H7 (cell line): ENCODE measurements around the gene LAMA2. TPM values are rescaled to one million over a fixed set of nuclear protein-coding genes. Genes with fewer than 3 reads are reported as not detected.

ENCODE experiments used
- DNase-seq: peaks from one replicate; pipeline ENCODE4 v3.0.0; 2012
- H3K27me3 ChIP-seq: 2 replicates; pipeline ENCODE4 v1.6.0; 2011; ENCODE audit warnings: mild to moderate bottlenecking, low read length; ENCODE audit not compliant: control insufficient read depth, insufficient read depth
- H3K36me3 ChIP-seq: replicated peaks from 2 replicates; pipeline ENCODE4 v1.5.1; 2011; ENCODE audit warnings: low read length; ENCODE audit not compliant: control insufficient read depth, insufficient read depth
- H3K4me3 ChIP-seq: 2 replicates; pipeline ENCODE4 v1.5.1; 2011; ENCODE audit warnings: low read depth, mild to moderate bottlenecking, control low read depth, low read length, moderate library complexity; ENCODE audit not compliant: insufficient read depth
- total RNA-seq: library from RNA; depleted of rRNA; stranded (reverse); fragments of >200 nt; shearing (Covaris generic); gene quantifications from 2 replicates; pipeline ENCODE4 v1.2.3, GENCODE V29; 2014

LAMA2 gene
- total RNA-seq, 1 experiment from 2014 or later, result 2.2 TPM

GRCh38 chr6:129448965-129449364 is 566.0 kb downstream of the LAMA2 start:
- no peak for DNase-seq
- Histone ChIP-seq H3K27me3 (no peaks in the 10 kb centered on the region), H3K36me3 (no peaks in the 10 kb centered on the region), H3K4me3 (no peak overlapping the region)

GRCh38 chr6:129451187-129451586 is 568.2 kb downstream of the LAMA2 start:
- Histone ChIP-seq H3K36me3 (no peaks in the 10 kb centered on the region), H3K4me3 (no peak overlapping the region), H3K27me3 (no peaks in the 10 kb centered on the region)
- DNase-seq, result no peak

- H3K4me3 ChIP-seq, result no peak overlapping the region
- no peaks in the 10 kb centered on the region for H3K27me3 ChIP-seq
- no peaks in the 10 kb centered on the region for H3K36me3 ChIP-seq
- DNase-seq, result no peak
These were observed 570.1 kb downstream of the LAMA2 start for GRCh38 chr6:129453073-129453472.

GRCh38 chr6:129454488-129454887 is 571.5 kb downstream of the LAMA2 start:
- Histone ChIP-seq H3K27me3 (no peaks in the 10 kb centered on the region), H3K4me3 (no peak overlapping the region), H3K36me3 (no peaks in the 10 kb centered on the region)
- DNase-seq, result no peak

- no peaks in the 10 kb centered on the region for H3K27me3 ChIP-seq
- H3K36me3 ChIP-seq, result no peaks in the 10 kb centered on the region
- no peak overlapping the region for H3K4me3 ChIP-seq
- DNase-seq, result no peak
These were observed 572.3 kb downstream of the LAMA2 start for GRCh38 chr6:129455126-129455769.

GRCh38 chr6:129460221-129460620 is 577.3 kb downstream of the LAMA2 start:
- no peak overlapping the region for H3K4me3 ChIP-seq
- H3K27me3 ChIP-seq, result no peaks in the 10 kb centered on the region
- no peaks in the 10 kb centered on the region for H3K36me3 ChIP-seq
- DNase-seq, result no peak

- DNase-seq, result no peak
- Histone ChIP-seq H3K27me3 (no peaks in the 10 kb centered on the region), H3K36me3 (no peaks in the 10 kb centered on the region), H3K4me3 (no peak overlapping the region)
These were observed 586.2 kb downstream of the LAMA2 start for GRCh38 chr6:129469070-129469662.

- no peak for DNase-seq
These were observed 589.3 kb downstream of the LAMA2 start for GRCh38 chr6:129472239-129472638.

GRCh38 chr6:129473546-129473945 is 590.6 kb downstream of the LAMA2 start:
- H3K27me3 ChIP-seq, result no peaks in the 10 kb centered on the region
- no peak for DNase-seq
- H3K36me3 ChIP-seq, result no peaks in the 10 kb centered on the region
- H3K4me3 ChIP-seq, result no peak overlapping the region

More at GRCh38 chr6:129472239-129472638, 589.3 kb downstream of the LAMA2 start:
- Histone ChIP-seq H3K36me3 (no peaks in the 10 kb centered on the region), H3K27me3 (no peaks in the 10 kb centered on the region), H3K4me3 (no peak overlapping the region)

GRCh38 chr6:129475477-129476247 is 592.7 kb downstream of the LAMA2 start:
- DNase-seq, result no peak
- Histone ChIP-seq H3K27me3 (no peaks in the 10 kb centered on the region), H3K36me3 (no peaks in the 10 kb centered on the region), H3K4me3 (no peak overlapping the region)

GRCh38 chr6:129476248-129476564 is 593.3 kb downstream of the LAMA2 start:
- H3K27me3 ChIP-seq, result no peaks in the 10 kb centered on the region
- no peak overlapping the region for H3K4me3 ChIP-seq
- no peak for DNase-seq
- no peaks in the 10 kb centered on the region for H3K36me3 ChIP-seq

GRCh38 chr6:129476810-129477209 is 593.9 kb downstream of the LAMA2 start:
- H3K4me3 ChIP-seq, result no peak overlapping the region
- no peak for DNase-seq
- no peaks in the 10 kb centered on the region for H3K36me3 ChIP-seq
- no peaks in the 10 kb centered on the region for H3K27me3 ChIP-seq

GRCh38 chr6:129478379-129478778 is 595.4 kb downstream of the LAMA2 start:
- no peaks in the 10 kb centered on the region for H3K36me3 ChIP-seq
- no peaks in the 10 kb centered on the region for H3K27me3 ChIP-seq
- H3K4me3 ChIP-seq, result no peak overlapping the region
- DNase-seq, result no peak

GRCh38 chr6:129481706-129482105 is 598.8 kb downstream of the LAMA2 start:
- no peak for DNase-seq
- no peak overlapping the region for H3K4me3 ChIP-seq
- no peaks in the 10 kb centered on the region for H3K36me3 ChIP-seq
- no peaks in the 10 kb centered on the region for H3K27me3 ChIP-seq

- H3K4me3 ChIP-seq, result no peak overlapping the region
- H3K27me3 ChIP-seq, result no peaks in the 10 kb centered on the region
- no peak for DNase-seq
- no peaks in the 10 kb centered on the region for H3K36me3 ChIP-seq
These were observed 602.8 kb downstream of the LAMA2 start for GRCh38 chr6:129485746-129486145.
